GM12878 (cell line): ENCODE results near the gene KCNK13.

ENCODE experiments used
- BHLHE40 ChIP-seq, 2 experiments: fragments of 450-650 bp in 1 of 2; IDR thresholded peaks; 2 replicates each; pipeline ENCODE4 v1.6.1; 2011 to 2017; ENCODE audit warnings: low read depth in 2 of 2, borderline replicate concordance in 1 of 2, improper control_type of control experiment in 1 of 2, low read length in 1 of 2, mild to moderate bottlenecking in 1 of 2
- CTCF ChIP-seq, 3 experiments: IDR thresholded peaks in 2 of 3; conservative IDR thresholded peaks in 1 of 3; 2 replicates each; pipeline ENCODE4 v1.5.1; 2011; ENCODE audit warnings: low read depth in 3 of 3, low read length in 3 of 3, mild to moderate bottlenecking in 3 of 3, control low read depth in 2 of 3, moderate library complexity in 2 of 3, inconsistent platforms in 1 of 3, mixed read lengths in 1 of 3; ENCODE audit not compliant: control insufficient read depth in 2 of 3, insufficient read depth in 1 of 3; ENCODE audit errors: extremely low read depth in 1 of 3
- EP300 ChIP-seq, 2 experiments: fragments of 150-350 bp in 1 of 2; IDR thresholded peaks; 2 replicates each; pipeline ENCODE4 v1.6.1; 2011 to 2012; ENCODE audit warnings: low read depth in 2 of 2, low read length in 2 of 2, borderline replicate concordance in 1 of 2, improper control_type of control experiment in 1 of 2, inconsistent platforms in 1 of 2; ENCODE audit not compliant: control insufficient read depth in 1 of 2
- MAX ChIP-seq: IDR thresholded peaks from 2 replicates; pipeline ENCODE4 v1.6.1; 2012; ENCODE audit warnings: low read depth, low read length, improper control_type of control experiment
- MYB ChIP-seq: fragments of 150-350 bp; IDR thresholded peaks from 2 replicates; pipeline ENCODE4 v1.6.1; 2014; ENCODE audit warnings: mild to moderate bottlenecking, low read depth, low read length, borderline replicate concordance
- RAD21 ChIP-seq: IDR thresholded peaks from 2 replicates; pipeline ENCODE4 v1.6.1; 2011; ENCODE audit warnings: mild to moderate bottlenecking, low read depth, low read length, moderate library complexity; ENCODE audit not compliant: insufficient read depth
- SMC3 ChIP-seq: IDR thresholded peaks from 2 replicates; pipeline ENCODE4 v1.6.1; 2011; ENCODE audit warnings: low read length, improper control_type of control experiment, borderline replicate concordance
- SRF ChIP-seq, 2 experiments: IDR thresholded peaks; 2 replicates each; pipeline ENCODE4 v1.6.1; 2011; ENCODE audit warnings: low read depth in 2 of 2, low read length in 2 of 2, mild to moderate bottlenecking in 1 of 2, moderate library complexity in 1 of 2
- SUZ12 ChIP-seq: fragments of 200-600 bp; sonication (generic); IDR thresholded peaks from one replicate; pipeline ENCODE4 v1.6.1; 2018; ENCODE audit warnings: antibody characterized with exemption, mild to moderate bottlenecking; ENCODE audit not compliant: unreplicated experiment
- TAF1 ChIP-seq: IDR thresholded peaks from 2 replicates; pipeline ENCODE4 v1.6.1; 2011; ENCODE audit warnings: mild to moderate bottlenecking, low read depth, low read length, borderline replicate concordance
- TCF12 ChIP-seq: IDR thresholded peaks from 2 replicates; pipeline ENCODE4 v1.6.1; 2011; ENCODE audit warnings: low read depth, mild to moderate bottlenecking, low read length

GRCh38 chr14:90107789-90108188 is 46.0 kb downstream of the KCNK13 start:
- TF ChIP-seq EP300 (IDR thresholded peaks at IDR 0.05; ENCODE audit: borderline replicate concordance in 1 of 2, control insufficient read depth in 1 of 2, low read depth in 2 of 2, low read length in 2 of 2): no peak
- TF ChIP-seq SRF (IDR thresholded peaks at IDR 0.05; ENCODE audit: low read depth in 2 of 2, low read length in 2 of 2): no peak
- no peak for TF ChIP-seq MYB
- no peak for TF ChIP-seq TCF12
- TF ChIP-seq SUZ12: no peak
- TF ChIP-seq CTCF (IDR thresholded peaks at IDR 0.05 in 2 of 3, conservative IDR thresholded peaks at IDR 0.05 in 1 of 3; ENCODE audit: control insufficient read depth in 2 of 3, extremely low read depth in 1 of 3, insufficient read depth in 1 of 3, low read depth in 3 of 3, low read length in 3 of 3): no peak
- TF ChIP-seq RAD21: no peak
- no peak for TF ChIP-seq MAX
- TF ChIP-seq SMC3: no peak
- TF ChIP-seq TAF1: no peak
- no peak for TF ChIP-seq BHLHE40 (IDR thresholded peaks at IDR 0.05; ENCODE audit: borderline replicate concordance in 1 of 2, low read depth in 2 of 2, low read length in 1 of 2)
